ENCODE data around the gene ATOSB.

Gene ATOSB

DNA sequence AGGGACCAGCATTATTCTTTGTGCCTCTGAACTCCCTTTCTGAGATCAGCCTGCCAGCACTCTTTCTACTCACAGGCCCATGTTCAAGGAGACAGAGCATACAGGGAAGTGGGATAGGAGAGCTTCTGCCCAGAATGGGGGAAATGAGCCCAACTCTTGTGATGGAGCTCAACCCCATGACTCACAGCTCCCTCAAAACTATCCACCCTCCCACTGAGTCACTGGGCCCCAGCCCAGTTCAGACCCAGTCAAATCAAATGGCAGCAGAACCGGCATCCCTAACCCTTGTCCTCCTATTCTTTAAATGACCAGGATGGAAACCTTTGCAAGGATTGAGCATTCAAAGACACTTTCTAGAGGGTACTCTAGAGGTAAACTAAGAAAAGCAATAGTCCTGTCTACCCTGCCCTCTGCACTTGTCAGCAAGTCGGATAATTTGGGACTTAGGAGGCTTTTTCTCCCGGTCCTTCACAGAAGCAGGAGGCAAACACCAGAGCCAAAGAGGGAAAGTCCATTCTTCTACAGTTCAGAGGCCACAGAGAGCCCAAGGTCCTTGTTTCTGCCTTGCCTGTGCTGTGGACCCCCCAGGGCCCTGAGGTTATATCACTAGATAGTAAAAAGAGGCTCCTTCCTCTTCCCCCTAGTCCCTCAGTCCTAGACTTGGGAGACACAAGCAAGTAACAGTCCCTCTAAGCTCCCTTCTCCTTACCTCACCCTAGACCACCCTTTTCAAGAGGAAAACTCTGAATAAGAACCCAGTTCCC, 3.2 kb downstream of the ATOSB start:
- DNase-seq, result no peak

DNA sequence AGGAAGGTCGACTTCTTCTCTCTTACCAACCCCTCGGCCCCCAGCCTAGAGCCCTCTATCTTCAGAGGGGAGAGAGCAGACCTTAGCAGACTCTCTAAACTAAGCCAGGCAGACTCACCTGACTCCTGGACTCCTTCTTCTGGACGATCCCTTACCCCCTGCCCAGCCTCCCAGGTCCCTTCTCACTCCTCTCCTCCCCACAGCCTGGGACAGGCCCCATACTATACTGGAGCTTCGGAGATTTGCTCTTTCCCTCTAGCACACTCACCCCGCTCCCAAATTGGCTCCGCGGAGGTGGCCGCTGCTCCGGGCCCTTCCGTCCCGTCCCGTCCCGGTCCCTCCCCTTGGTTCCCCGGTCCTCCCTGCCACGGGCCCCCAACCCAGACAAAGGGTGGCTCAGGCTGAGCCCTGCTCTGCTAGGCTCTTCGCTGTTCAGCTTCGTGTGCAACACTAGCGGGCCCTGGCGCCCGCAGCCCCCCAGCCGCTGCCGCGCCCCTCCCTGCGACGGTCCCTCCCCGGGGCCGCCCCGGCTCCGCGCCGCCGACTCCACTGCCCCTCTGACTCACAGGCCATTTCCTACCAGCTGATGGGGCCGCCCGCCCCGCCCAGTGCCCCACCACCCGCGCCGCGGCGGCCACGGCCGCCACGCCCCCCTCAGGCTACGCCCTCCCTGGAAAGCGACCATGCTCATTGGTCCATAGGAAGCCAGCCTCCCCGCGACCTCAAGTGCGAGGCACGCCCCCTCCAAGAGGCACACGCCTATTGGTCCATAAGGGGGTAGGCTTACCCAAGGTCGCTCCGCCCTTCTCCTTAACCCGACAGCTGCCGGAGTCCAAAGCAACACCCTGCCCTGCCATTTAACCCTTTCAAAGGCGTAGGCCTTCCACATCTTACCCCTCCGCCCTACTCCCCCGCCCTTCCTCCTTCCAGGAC, 4.4 kb downstream of the ATOSB start:
- DNase-seq, result peak; percentile 93

DNA sequence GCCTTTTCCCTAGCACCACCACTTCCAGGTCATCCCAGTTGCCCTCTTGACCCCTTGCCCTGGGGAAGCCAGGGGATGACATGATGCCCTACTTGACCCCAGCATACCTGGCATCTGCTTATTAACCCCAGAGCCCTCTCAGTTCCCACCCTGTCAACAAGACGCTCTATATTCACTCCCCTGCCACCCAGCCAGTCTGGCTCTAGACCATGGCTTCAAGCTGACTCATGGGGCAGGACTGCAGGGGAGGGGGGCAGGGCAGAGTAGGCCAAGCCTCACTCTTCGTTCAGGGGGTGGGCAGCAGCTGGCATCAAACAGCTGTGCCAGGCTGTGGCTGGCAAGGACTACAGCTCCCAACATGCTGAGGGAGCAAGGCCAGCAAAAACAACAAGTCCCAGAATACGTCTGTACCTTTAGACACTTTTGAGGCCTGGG, 5.3 kb downstream of the ATOSB start:
- DNase-seq, result no peak

DNA sequence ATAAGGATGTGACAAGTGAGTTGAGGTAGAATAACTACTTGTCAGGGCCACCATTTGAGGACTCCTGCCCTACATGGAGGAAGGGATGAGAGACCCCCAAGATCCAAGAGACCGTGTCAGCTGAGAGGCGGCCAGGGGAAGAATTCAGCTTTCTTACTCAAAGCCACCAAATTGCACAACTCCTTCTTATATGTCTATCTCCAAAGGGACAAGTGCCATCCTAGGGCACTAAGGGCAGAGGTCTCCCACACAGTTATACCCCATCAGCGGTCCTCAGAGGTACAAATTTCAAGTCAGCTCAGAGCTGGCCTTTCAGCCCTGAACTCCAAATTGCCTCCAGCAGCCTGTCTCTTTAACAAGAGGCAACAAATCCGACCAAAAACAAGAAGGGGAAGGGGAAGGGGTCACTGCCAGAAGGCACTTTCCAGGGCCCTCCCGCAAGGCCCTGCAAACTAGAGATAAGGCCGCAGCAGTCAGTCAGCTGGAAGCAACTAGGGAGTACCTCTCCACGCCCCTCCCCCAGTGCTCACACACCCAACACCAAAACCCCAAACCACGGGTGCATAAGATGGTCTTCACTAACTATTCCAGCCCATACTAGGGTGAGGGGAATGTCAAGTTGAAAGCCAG, 6.6 kb downstream of the ATOSB start:
- DNase-seq, result no peak

DNA sequence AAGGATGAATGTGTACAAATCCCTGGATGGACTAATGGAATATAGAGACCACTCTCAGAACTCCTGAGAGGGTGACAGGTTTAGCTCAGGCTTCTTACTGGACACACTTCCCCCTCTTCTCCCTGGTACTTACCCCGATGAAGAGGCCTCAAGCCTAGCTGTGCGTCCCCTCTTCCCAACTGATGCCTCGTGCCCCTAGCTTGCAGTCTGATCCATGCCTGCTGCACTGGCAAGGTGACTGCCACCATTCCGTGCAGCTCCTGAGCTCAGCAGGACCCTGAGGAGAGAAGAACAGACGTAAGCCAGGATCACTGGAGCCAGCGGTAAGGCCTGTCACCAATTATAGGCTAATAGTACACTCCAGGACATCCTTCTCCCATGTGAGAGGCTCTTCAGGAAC, 7.2 kb downstream of the ATOSB start:
- no peak for DNase-seq

DNA sequence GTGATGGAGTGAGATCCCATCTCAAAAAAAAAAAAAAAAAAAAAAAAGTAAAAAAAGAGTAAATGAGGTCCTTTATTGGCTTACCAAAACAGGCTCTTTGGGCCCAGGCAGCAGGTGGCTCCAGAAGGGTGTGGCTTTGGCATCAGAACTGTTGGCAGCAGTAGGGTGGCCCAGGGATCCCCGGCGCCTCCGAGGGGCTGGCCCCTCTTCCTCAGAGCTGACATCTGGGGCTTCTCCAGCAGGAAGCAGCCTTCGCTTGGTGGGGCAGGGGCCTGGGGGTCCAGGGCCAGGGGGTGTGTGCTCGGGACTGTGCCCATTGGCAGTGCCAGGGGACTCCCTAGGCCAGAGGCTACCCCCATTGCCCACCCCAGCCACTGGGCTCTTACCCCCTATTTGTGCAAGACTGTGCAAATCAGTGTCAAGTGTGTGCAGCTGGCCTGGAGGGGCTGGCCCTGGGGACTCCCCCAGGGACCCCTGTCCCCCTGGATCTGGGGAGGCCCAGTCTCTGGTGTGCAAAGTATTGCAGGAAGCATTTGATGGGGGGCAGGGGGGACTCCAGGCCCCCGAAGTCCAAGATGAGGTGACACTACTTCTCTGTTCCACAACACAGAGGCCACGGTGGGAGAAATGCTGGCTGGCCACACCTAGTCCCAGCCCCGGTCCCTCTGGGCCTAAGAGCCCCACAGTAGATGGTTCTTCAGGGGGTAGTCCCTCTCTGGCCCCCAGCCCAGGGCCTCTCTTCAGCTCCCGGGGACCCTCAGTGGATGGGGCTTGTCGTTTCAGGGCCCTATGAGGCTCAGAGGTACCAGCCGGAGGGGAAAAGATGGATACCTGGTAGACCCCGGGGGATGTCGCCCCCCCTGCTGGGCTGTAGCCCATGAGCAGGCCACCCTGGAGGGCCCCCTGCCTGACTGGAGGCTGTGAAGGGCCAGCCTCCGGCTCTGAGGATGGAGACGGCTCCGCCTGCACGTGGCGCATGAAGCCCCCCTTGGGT, 8.1 kb downstream of the ATOSB start:
- DNase-seq, result no peak

DNA sequence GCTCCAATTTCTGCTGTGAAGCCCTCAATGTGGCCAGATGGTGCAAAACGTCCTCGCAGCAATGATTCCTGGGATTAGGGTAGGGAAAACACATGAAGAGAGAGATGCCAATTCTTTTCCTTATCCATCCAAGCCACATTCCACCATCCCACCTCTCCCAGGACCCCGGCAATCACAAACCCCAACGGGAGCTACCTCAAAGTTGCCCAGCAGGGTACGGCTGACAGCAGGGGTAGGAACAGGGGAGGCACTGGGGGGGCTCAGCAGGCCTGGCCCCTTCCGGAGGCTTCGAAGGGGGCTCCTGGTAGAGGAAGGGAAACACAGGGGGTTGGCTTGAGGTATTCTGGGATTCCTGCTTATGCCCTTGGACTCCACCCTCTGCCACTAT, 9.3 kb downstream of the ATOSB start:
- DNase-seq, result no peak

DNA sequence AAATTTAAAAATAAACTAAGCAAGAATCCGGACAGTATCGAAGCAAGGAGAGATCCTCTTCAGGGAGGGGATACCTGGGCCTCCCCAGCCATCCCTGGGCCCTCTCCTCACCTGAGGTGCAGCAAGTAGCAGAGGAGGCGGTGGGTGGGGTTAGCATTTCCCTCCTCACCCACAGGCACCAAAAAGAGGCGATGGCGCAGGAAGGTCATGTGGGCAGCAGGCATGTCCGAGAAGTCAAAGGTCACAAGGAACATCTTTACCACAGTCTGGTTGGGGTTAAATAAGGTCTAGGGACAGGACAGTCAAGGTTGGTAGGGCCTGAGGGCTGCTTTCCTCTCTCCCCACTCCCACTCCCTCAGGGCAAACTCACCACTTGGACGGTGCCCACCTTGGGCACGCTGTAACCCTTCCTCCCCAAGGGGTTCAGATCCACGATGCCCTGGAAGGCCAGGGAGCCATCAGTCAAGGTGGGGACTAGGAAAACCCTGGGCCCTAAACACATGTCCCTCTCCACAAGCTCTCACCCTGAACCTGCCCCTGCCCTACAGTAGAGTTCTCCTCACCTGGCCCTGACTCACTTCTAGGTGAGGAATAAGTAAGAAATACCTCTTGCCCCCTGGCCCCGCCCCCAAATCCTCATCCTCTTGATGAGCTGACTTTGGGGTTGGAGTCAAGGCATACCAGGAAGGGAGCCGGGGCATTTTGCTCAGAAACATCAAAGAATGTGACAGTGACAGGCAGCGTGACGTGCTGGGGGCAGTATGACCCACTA, 9.9 kb downstream of the ATOSB start:
- no peak for DNase-seq

DNA sequence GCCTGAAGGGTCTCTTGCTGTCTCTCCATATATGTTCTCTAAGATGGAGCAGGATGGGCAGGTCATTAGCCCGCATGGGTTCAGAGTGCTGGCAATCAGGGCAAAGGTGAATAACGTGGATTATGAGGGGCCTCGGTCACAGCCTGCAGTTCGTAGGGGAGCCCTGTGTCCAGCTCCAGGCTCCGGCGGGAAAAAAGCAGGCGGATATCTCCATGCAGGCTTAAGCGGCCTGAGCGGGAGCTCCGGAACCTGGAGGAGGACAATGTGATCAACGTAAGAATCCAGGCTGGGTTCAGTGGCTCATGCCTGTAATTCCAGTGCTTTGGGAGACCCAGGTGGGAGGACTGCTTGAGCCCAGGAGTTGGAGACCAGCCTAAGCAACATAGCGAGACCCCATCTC, 10.5 kb downstream of the ATOSB start:
- no peak for DNase-seq

DNA sequence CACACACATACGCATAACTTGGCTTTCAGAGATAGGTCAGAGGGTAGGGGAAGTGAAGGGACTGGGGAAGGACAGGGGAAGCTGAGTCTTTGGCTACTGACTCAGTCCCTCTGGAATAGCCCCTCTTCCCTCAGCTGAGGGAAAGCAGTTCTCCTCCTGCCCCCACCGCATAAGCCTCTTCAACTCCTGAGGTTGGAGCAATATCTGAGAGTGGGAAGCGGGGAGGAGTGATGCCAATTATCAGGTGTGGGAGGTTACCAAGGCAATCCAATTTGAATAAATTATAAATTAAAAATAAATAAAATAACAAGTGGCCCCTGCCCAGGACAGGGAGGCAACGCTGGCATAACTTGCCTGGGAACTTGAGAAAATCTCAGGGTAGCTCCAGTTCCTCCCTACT, 11.1 kb downstream of the ATOSB start:
- DNase-seq, result no peak

DNA sequence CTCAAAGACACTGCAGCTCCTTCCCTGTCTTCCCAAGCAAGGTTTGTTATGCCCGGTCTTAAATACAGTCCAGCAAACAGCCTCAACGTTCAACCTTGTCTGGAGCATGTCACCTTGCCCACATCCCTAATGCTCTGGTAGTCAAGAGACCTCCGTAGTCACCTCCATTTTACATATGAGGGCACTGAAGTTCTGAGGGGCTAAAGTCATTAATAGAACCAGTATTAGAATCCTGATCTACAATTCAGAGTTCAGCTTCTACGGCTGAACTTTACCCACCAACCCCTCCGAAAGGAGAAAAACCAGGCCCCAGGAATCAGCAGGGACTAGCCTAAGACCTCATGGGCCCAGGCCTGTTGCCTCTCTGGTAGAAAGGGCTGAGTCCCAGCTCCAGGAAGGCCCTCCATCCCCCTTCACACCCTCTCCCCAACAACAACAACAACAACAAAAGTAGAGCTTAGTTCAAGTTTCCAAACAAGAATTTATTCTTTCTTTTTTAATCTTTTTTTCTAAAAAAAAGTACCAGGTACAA, 11.9 kb downstream of the ATOSB start:
- DNase-seq, result no peak

DNA sequence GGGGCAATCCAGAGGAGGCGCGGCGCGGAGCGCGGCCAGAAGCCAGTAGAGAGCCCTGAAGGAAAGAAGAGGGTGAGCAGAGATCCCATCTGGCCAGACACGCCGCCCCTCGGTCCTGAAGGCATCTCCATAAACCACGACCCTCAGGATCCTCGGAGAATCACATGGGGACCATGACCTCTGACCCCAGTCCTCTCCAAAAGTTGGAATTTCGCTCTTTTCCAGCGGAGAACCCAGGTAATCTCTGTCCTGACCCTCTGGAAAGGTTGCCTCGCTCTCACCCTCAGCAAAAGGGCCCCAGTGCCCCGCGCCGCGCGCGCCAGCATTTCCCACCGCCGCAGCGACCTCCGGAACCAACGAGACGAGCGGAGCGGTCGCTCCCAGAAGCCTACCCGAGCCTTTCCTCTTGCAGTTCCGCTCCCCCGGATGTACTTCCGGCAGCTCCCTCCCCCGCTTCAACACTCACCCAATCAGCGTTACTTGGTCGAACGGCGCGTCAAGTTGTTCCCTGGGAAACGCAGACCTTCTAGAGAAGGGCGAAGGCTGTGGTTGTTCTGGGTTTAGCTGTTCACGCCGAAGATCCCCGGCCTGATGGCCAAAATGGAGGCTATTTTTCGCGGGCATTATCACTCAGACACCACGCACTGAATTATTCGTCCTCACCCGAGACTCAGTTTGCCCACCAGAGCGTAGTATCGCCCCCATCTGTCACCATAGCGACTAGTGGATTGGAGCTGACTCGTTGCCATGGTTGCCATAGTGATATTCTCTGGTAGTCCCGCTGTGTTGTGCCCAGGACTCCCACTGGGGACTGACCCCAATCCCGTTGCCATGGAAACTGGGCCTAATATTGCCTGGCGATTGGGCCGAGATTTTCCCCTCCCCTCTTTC, 12.6 kb downstream of the ATOSB start, which contains the start of gene STOML2:
TSS of gene STOML2 (minus strand) at position 363 of the 891 bp plus-strand sequence. CDS start at position 326, 37 bp downstream.
- DNase-seq, result peak; percentile 93

DNA sequence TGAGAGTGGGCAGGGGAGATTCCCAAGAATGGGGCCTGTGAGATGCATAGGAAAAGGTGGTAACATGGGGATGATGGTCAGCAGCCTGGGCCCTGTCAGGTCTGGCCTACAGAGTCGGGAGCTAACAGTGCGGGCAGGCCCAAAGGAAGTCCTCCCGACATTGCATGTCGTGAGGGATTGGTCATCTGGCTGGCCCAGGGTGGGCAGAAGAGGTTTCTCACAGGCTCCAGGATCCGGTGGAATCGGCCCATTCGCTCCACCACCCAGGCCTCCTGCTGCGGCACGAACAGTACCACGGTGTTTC, 13.2 kb downstream of the ATOSB start:
- no peak for DNase-seq

DNA sequence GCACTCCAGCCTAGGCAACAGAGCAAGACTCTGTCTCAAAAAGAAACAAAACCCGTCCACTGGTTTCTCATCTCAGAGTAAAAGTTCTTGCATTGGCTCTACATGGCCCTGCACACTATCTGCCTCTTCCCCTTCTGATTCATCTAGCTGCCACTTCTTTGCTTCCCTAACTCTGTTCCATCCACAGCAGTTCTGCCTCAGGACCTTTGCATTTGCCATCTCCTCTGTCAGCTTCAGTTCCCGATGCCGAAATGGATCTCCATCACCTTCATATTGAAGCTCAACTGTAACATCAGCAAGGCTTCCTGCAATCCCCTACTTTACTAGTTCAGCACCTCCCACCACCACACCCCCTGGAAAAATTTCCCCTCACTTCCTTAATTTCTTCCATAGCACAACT, 18.1 kb downstream of the ATOSB start:
- DNase-seq, result no peak

DNA sequence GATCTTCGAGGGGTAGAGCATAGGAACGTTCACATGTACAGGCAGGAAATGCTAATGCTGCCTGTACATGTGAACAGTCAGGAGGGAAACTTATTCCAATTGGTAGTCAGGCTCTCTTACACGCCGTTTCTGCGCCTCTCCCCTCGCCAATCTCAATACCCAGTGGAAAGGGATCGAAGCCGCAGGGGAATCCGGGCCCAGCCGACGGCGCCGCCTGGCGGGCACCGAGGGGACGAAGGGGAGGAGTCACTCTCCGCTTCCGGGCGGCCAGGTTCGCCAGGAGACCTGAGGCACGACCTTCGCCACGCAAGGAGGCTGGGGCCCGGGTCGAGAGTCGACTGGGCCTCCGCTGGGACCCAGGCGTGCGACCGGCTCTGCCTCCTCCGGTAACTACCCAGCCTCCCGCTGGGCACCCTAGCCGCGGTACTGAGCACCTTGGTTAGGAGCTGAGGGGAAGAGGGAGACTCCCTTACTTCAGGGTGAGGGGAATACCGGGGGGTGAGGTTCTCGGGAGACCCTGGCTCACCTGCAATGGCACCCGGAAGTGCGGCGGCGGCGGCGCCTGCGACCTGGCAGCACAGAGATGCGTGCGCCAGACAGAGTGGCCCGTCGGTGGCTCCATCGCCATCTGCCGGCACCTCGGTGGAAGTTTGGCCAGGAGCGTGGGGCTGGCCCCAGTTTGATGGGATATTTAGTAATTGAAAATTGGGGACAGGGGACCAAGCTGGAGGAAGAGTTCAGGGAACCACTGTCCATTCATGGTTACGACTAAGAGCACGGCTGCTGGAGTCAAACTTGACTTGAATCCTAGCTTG, 19.4 kb downstream of the ATOSB start, which contains the start of gene PIGO:
TSS of gene PIGO (minus strand) at position 557 of the 815 bp plus-strand sequence. CDS start 1,026 bp downstream, outside the sequence.
- peak; percentile 90 for DNase-seq

DNA sequence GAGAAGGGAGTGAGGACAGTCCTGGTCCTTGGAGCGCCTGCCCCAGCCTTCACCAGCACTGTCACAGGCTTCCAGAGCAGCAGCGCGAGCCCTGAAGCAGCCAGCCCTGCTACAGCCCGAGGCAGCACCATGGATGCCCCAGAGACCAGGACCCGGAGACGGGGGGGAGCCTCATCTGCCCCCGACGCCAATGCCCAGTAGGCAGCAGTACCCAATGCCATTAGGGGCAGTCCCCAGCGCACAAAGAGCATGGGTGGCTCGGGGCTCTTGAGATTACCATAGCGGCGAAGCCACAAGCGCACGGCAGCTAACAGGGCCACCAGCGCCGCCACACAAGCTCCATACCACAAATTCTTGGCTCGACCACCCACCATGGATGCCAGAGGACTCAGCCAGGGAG, 24.1 kb downstream of the ATOSB start:
- no peak for DNase-seq

DNA sequence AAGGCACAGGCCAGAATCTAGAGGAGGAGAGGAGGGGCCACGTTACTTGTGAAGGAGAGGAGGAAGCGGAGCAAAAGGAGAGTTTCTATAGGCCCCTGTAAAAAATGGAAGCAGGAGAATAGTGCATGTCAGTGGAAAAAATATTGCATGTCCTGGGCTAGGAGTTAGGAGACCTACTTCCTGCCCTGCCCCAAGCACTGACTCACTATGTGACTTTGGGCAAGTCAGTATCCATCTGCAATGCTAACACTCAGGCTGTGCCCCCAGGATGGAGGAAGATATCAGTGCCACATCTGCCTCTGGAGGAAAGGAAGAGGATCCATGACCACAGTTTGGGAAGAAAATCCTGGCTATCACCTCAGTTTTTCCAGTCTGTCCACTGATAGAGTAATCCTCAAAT, 26.2 kb downstream of the ATOSB start:
- DNase-seq, result no peak

DNA sequence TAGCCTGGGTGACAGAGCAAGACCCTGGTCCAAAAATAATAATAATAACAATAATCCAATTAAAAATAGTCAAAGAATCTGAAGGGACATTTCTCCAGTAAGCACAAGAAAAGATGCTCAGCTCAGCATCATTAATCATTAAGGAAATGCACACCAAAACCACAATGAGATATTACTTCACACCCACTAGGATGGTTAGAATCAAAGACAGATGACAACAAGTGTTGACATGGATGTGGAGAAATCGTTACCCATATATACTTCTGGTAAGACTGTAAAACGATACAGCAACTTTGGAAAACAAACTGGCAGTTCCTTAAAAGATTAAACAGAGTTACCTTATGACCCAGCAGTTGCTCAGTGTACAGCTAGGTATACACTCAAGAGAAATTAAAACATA, 30.6 kb downstream of the ATOSB start:
- DNase-seq, result no peak

All from central memory CD4-positive, alpha-beta T cell (primary cell).